Cardiac muscle cell (in vitro differentiated cells and primary cell): Measurements from ENCODE around the gene CARD10. TPM values are rescaled to one million over a fixed set of nuclear protein-coding genes. Genes with fewer than 3 reads are reported as not detected.

ENCODE experiments used
- DNase-seq, 2 donors: peaks; one replicate each; pipeline versions ENCODE4 v3.0.0 to v3.0.0-alpha.2; 2010 to 2017; ENCODE audit warnings: low read depth in 1 of 2, low spot score in 1 of 2
- H3K27ac ChIP-seq: fragments of 200-600 bp; sonication (generic); 2 replicates; pipeline ENCODE4 v1.5.1; 2016
- H3K27me3 ChIP-seq: fragments of 200-600 bp; sonication (generic); 2 replicates; pipeline ENCODE4 v1.6.0; 2016; ENCODE audit warnings: control low read depth
- H3K36me3 ChIP-seq: fragments of 200-600 bp; sonication (generic); 2 replicates; pipeline ENCODE4 v1.5.1; 2016; ENCODE audit warnings: control low read depth
- H3K4me1 ChIP-seq: fragments of 200-600 bp; sonication (generic); 2 replicates; pipeline ENCODE4 v1.8.1; 2017; ENCODE audit warnings: low read depth, mild to moderate bottlenecking, mixed run types
- H3K4me3 ChIP-seq: fragments of 200-600 bp; sonication (generic); 2 replicates; pipeline ENCODE4 v1.5.1; 2016; ENCODE audit warnings: mild to moderate bottlenecking
- H3K9me3 ChIP-seq: fragments of 200-600 bp; sonication (generic); 2 replicates; pipeline ENCODE4 v1.5.1; 2017; ENCODE audit warnings: low read depth, mild to moderate bottlenecking, control low read depth
- polyA plus RNA-seq: library from polyadenylated mRNA; unstranded; fragments of >200 nt; fragmentation: Nextera tagmentation; extraction: Ambion mirVana; gene quantifications from 2 replicates; pipeline ENCODE4 v1.2.1, GENCODE V29; 2016
- total RNA-seq: library from RNA; depleted of rRNA; stranded (reverse); fragments of >200 nt; gene quantifications from 2 replicates; pipeline ENCODE4 v1.2.3, GENCODE V29; 2016
- TF ChIP-seq, protein P1 (sequence below): IDR thresholded peaks from 2 replicates; pipeline ENCODE4 v1.5.1; 2012; ENCODE audit warnings: low read depth, mild to moderate bottlenecking, low read length

Gene CARD10
- total and polyA plus RNA-seq, 2 experiments from 2014 or later, result 2.1 to 4.5 TPM

DNA sequence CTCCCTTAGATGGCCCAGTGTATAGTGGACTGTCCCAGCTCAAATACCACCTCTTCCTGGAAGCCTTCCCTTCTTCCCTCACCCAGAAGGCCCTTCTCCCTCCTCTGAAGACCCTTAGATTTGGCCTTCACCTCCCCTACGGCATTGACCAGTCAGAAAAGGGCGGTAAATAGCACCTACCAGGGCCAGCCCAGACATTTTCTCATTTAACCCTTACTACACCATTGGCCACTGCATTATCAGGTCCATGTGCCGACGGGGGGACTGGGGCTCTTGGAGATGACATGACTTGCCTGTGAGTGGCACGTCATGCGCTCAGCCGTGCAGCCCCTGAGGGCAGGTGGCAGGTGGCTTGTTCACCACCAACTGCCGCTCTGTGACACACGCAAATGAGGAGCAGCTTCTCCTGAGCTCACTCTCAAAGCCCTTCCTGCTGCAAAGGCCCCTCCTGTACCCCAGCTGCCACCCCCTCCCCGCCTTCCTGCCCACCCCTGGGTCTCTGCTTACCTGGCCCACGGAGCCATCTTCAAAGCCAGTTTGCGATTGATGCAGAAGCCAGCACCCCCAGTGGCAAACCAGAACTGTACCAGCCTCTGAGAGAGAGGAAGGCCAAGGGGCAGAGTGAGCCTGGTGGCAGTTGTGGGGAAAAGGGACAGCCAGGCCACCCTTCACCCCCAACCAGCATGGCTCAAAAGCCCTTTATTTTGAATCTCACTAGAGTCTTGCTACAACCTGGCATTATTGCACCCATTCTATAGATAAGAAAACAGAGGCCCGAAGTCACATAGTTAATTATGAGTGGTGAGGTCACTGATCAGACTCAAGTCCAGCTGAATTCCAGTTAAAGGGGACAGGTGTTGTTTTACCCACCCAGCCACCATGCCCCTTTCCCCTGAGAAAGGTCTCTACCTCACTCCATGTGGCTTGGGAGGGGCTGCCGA, 42.6 kb downstream of the CARD10 start:
- H3K27ac ChIP-seq, result no peak overlapping the region
- H3K4me3 ChIP-seq, result no peak overlapping the region
- TF ChIP-seq, protein P1, sequence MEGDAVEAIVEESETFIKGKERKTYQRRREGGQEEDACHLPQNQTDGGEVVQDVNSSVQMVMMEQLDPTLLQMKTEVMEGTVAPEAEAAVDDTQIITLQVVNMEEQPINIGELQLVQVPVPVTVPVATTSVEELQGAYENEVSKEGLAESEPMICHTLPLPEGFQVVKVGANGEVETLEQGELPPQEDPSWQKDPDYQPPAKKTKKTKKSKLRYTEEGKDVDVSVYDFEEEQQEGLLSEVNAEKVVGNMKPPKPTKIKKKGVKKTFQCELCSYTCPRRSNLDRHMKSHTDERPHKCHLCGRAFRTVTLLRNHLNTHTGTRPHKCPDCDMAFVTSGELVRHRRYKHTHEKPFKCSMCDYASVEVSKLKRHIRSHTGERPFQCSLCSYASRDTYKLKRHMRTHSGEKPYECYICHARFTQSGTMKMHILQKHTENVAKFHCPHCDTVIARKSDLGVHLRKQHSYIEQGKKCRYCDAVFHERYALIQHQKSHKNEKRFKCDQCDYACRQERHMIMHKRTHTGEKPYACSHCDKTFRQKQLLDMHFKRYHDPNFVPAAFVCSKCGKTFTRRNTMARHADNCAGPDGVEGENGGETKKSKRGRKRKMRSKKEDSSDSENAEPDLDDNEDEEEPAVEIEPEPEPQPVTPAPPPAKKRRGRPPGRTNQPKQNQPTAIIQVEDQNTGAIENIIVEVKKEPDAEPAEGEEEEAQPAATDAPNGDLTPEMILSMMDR, result no peak
- no peaks in the 10 kb centered on the region for H3K9me3 ChIP-seq
- no peaks in the 10 kb centered on the region for H3K36me3 ChIP-seq
- peaks cover 2% of the 10 kb centered on the region for H3K27me3 ChIP-seq
- no peak for DNase-seq
- H3K4me1 ChIP-seq, result no peaks in the 10 kb centered on the region

DNA sequence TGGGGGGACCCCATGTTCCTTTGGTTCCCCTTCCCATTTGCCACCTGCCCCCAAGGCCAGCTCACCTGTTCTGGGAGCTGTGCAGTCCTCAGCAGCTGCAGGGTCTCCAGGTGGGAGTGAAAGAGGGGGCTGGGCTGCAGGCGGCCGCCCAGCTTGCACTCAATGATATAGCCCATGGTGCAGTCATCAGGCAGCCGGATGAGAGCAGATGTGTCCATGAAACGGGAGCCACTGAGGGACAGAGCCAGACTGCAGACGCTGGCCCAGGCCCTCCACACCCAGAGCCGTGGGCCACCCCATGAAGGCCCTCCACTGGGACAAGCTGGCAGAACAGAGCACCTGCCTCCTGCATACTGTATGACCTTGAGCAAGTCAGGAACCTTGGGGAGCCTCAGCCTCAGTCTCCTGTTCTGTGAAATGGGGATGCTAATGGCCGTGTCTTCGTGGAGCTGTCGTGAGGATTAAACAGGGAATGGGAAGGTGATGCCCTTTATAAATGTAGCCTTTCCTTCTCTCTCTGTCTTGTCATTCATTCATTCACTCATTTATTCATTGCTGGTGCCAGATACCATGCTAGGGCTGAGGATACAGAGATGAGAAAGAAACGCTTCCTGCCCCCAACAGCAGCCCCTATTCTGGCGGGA, 44.6 kb downstream of the CARD10 start:
- Histone ChIP-seq H3K27me3 (peaks cover 2% of the 10 kb centered on the region), H3K4me3 (no peak overlapping the region), H3K36me3 (no peaks in the 10 kb centered on the region), H3K27ac (no peak overlapping the region), H3K4me1 (no peaks in the 10 kb centered on the region), H3K9me3 (no peaks in the 10 kb centered on the region)
- TF ChIP-seq, protein P1, result no peak
- no peak for DNase-seq

DNA sequence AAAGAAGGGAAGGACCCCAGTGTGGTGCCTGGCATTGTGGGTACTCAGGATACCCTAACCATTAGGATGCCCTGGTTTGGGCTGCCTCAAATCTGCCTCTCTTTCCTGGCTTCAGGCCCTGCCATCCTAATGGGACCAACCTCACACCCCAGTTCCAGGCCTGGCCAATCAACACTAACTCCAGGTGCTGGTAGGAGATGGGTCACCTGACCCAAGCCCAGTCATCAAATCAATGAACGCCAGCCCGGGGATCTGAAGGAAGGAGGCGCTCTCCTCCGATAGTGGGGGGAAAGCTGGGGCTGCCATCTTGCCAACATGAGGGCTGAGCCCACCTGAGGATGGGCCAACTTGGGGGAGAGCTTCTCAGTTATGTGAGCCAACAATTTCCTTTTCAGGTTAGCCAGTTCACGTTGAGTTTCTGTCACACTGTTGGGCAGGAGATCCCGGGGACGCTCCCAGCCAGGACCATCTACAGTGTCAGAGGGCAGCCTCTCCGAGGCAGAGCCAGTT, 45.7 kb downstream of the CARD10 start:
- H3K36me3 ChIP-seq, result no peaks in the 10 kb centered on the region
- TF ChIP-seq, protein P1, result no peak
- H3K4me3 ChIP-seq, result no peak overlapping the region
- no peaks in the 10 kb centered on the region for H3K4me1 ChIP-seq
- no peaks in the 10 kb centered on the region for H3K9me3 ChIP-seq
- H3K27ac ChIP-seq, result no peak overlapping the region
- peaks cover 2% of the 10 kb centered on the region for H3K27me3 ChIP-seq
- no peak for DNase-seq

DNA sequence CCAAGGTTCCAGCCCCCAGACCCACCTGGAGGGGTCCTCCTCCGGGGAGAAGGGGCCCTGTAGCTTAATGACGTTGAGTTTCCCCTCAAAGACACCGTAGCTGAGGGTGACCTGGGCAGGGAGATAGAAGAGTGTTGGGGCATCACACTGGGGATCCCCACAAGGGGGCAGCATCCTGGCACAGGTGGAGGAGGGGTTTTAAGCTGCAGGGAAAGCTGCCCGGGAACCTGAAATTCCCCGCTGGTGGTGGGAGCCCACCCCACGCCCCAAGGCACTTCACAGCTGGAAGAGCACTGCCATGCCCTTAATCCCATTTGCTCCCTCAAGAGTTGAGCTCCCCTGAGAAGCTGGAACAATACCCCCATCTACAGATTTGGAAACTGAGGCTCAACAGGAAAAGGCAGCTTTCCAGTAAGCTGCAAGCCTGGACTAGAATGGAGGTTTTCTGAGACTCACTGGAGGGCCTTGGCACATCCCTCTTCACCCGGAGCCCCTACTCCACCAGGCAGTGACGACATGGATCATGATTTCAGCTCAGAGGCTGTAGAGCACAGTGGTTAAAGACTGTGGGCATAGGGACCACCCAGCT, 46.7 kb downstream of the CARD10 start:
- Histone ChIP-seq H3K4me3 (no peak overlapping the region), H3K4me1 (no peaks in the 10 kb centered on the region), H3K27ac (no peak overlapping the region), H3K36me3 (no peaks in the 10 kb centered on the region), H3K9me3 (no peaks in the 10 kb centered on the region), H3K27me3 (peaks cover 2% of the 10 kb centered on the region)
- peak; percentile 38 to 57 for DNase-seq
- TF ChIP-seq, protein P1, result peak; percentile 66

DNA sequence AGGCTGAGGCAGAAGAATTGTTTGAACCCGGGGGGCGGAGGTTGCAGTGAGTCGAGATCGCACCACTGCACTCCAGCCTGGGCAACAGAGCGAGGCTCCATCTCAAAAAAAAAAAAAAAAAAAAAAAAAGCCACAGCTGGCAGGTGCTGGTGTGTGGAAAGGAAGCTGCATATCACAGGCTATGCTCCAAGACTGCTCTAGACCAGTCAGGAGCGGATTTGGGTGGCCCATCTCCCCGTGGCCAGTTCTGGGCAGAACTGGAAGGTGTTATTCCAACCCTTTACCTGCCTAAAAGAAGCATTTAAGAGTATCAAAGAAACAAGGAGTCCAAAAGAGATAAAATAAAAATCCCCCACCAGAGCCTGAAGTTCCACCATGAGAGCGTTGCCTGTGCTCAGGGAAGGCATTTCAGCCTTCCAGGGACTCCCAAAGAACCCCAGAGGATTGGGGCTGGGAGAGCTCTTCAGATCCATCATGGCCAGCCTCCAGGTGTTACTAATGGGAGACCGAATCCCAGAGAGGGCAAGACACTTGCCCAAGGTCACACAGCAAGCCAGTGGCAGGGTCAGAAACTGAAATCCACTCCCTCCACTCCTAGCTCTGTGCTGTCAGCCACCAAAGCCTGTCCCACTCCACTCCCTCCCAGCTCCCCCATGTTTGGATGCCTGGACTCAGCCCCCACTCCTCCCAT, 47.3 kb downstream of the CARD10 start:
- Histone ChIP-seq H3K27ac (no peak overlapping the region), H3K4me3 (no peak overlapping the region), H3K27me3 (peaks cover 2% of the 10 kb centered on the region), H3K36me3 (no peaks in the 10 kb centered on the region), H3K9me3 (no peaks in the 10 kb centered on the region), H3K4me1 (no peaks in the 10 kb centered on the region)
- DNase-seq, result no peak
- TF ChIP-seq, protein P1, result no peak
